ENCODE data around the gene COQ10A.

DNA sequence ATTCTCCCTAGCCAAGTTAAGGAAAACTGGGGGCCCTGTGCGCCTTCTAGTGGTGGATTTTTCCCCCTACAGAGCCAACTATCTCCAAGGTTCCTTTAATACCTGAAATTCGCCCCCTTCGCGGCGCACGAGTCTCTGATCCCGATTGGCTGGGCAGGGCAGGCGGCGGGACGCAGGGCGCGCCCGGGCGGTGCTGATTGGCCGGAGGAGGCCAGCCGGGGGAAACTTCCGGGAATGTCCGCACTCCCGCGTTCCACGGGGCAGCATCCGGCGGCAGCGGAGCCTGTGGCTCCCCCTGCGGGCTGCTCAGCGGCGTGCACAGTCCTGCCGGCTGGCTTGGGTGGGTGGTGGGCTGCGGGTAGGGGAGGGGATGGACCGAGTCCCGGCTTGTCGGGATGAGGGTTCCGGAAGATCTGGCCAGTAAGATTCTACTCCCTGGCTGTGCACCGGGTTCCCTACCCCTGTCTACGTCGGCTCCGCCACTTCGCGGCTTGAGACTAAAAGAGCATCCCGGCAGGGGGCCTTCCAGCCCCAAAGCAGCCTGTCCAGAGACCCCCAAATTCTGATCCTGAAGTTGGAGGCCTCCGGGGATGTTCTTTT, 42.5 kb upstream of the COQ10A start, which contains the start of gene NABP2:
- TF ChIP-seq, protein P1, sequence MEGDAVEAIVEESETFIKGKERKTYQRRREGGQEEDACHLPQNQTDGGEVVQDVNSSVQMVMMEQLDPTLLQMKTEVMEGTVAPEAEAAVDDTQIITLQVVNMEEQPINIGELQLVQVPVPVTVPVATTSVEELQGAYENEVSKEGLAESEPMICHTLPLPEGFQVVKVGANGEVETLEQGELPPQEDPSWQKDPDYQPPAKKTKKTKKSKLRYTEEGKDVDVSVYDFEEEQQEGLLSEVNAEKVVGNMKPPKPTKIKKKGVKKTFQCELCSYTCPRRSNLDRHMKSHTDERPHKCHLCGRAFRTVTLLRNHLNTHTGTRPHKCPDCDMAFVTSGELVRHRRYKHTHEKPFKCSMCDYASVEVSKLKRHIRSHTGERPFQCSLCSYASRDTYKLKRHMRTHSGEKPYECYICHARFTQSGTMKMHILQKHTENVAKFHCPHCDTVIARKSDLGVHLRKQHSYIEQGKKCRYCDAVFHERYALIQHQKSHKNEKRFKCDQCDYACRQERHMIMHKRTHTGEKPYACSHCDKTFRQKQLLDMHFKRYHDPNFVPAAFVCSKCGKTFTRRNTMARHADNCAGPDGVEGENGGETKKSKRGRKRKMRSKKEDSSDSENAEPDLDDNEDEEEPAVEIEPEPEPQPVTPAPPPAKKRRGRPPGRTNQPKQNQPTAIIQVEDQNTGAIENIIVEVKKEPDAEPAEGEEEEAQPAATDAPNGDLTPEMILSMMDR (IDR thresholded peaks at IDR 0.05) = peak; percentile 83 to 98 (median 90)
- peak in 2 of 4 donors; percentile 5 to 30 for TF ChIP-seq POLR2A (IDR thresholded peaks at IDR 0.05)
